ENCODE data around the gene RARG. TPM values are rescaled to one million over a fixed set of nuclear protein-coding genes. Genes with fewer than 3 reads are reported as not detected.
A peak's percentile ranks its signal among the peaks of the same experiment; 100 is the strongest.

RARG gene
- total and polyA plus RNA-seq, 2 of the 8 experiments (the other 6 are each of a cell fraction or from before 2014, with no cell fraction given), result 68.6 to 68.9 TPM

DNA sequence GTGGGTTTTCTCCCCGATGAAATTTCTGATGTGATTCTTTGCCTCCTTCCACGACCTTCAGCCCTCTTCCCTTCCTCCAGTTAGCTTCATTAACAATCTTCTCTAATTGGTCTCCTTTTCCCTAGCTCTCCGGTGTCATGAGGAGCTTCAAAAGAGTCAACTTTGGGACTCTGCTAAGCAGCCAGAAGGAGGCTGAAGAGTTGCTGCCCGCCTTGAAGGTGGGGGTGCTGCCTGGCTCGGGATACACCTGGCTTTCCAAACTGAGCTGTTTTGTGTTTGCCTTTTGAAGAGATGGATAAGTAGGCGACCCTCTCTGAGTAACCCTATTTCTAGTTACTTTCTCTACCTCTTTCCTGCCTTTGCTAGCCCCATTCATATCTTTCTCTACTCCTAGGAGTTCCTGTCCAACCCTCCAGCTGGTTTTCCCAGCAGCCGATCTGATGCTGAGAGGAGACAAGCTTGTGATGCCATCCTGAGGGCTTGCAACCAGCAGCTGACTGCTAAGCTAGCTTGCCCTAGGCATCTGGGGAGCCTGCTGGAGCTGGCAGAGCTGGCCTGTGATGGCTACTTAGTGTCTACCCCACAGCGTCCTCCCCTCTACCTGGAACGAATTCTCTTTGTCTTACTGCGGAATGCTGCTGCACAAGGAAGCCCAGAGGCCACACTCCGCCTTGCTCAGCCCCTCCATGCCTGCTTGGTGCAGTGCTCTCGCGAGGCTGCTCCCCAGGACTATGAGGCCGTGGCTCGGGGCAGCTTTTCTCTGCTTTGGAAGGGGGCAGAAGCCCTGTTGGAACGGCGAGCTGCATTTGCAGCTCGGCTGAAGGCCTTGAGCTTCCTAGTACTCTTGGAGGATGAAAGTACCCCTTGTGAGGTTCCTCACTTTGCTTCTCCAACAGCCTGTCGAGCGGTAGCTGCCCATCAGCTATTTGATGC lies 36.9 kb upstream of the RARG start:
- Histone ChIP-seq H3K27me3 (replicated peaks in 1 of 4; ENCODE audit: control insufficient read depth in 3 of 4, extremely low read depth in 1 of 4, insufficient read depth in 3 of 4, low read length in 3 of 4) (peaks cover 0 to 2% (median 0%) of the 10 kb centered on the region in 4 experiments; a peak in 1 of 7 replicates), H2BK120ac (replicated peaks; ENCODE audit: low read depth, low read length) (no peak overlapping the region), H3K79me2 (ENCODE audit: control insufficient read depth in 1 of 2, insufficient read depth in 2 of 2, low read length in 2 of 2) (peaks cover 0 to 17% of the 10 kb centered on the region in 2 experiments; a peak in 2 of 4 replicates), H2BK20ac (ENCODE audit: low read length) (no peak overlapping the region), H3K4ac (replicated peaks; ENCODE audit: insufficient read length, low read depth, low read length) (no peak overlapping the region), H4K91ac (replicated peaks; ENCODE audit: insufficient read length, low read length) (no peak overlapping the region), H4K20me1 (replicated peaks in 1 of 2; ENCODE audit: control insufficient read depth in 1 of 2, insufficient read depth in 2 of 2, low read length in 2 of 2) (peaks cover 3 to 4% of the 10 kb centered on the region in 2 experiments), H2BK12ac (ENCODE audit: low read depth, low read length) (no peak overlapping the region), H2AK5ac (ENCODE audit: low read depth, low read length) (no peak overlapping the region), H3K23ac (ENCODE audit: insufficient read length) (no peak overlapping the region), H3K23me2 (ENCODE audit: low read depth, low read length) (peaks cover 5% of the 10 kb centered on the region; the same call in 1 of the 2 replicates), H2AFZ (ENCODE audit: low read length) (no peak overlapping the region; the same call in 1 of the 2 replicates), H3K4me3 (ENCODE audit: extremely low read depth in 1 of 4, insufficient read depth in 2 of 4, low read depth in 3 of 4, low read length in 4 of 4) (peak overlapping the region; percentile 82 to 97 (median 90)), H3K36me3 (ENCODE audit: control insufficient read depth in 2 of 4, insufficient read depth in 4 of 4, low read length in 3 of 4) (peaks cover 6 to 18% (median 12%) of the 10 kb centered on the region in 4 experiments; a peak in 5 of 8 replicates), H3K9me3 (ENCODE audit: insufficient read depth in 2 of 2, low read depth in 1 of 2, low read length in 1 of 2) (no peaks in the 10 kb centered on the region), H3K4me2 (ENCODE audit: insufficient read depth in 1 of 2, low read depth in 2 of 2, low read length in 2 of 2) (peak overlapping the region; percentile 78 to 79), H2BK15ac (ENCODE audit: low read length) (no peak overlapping the region), H3K56ac (replicated peaks; ENCODE audit: insufficient read length, low read depth, low read length) (no peak overlapping the region), H4K8ac (ENCODE audit: extremely low read depth, insufficient read depth, low read length) (no peak overlapping the region), H3K27ac (ENCODE audit: low read depth, low read length) (no peak overlapping the region), H3K14ac (ENCODE audit: insufficient read length) (no peak overlapping the region), H2BK5ac (ENCODE audit: low read depth, low read length) (0 out of 2 replicates have a peak overlapping the region, but pooled peaks have one; percentile 76), H3K4me1 (replicated peaks in 1 of 4; ENCODE audit: control insufficient read depth in 3 of 4, insufficient read depth in 4 of 4, low read length in 3 of 4) (peaks cover 3 to 11% (median 5%) of the 10 kb centered on the region in 4 experiments; a peak in 5 of 7 replicates), H3K79me1 (ENCODE audit: low read depth, low read length) (peaks cover 16% of the 10 kb centered on the region), H4K5ac (ENCODE audit: insufficient read length, low read depth, low read length) (no peak overlapping the region), H3K9ac (replicated peaks in 1 of 4; ENCODE audit: extremely low read depth in 1 of 4, low read depth in 3 of 4, low read length in 3 of 4) (peak overlapping the region; percentile 67 to 77 (median 72); a peak in 5 of 7 replicates), H3K18ac (ENCODE audit: extremely low read depth, low read length) (no peak overlapping the region)
- no peak for FAIRE-seq
- DNase-seq (ENCODE audit: low read depth in 1 of 2, low spot score in 2 of 2), result no peak
- 75% methylated on average over 20 of the region's 20 CpGs; no CpG with 5 or more reads in 1 of the 2 experiments for WGBS, 2 experiments (ENCODE audit: extremely low coverage in 1 of 2, insufficient coverage in 1 of 2, insufficient read length in 1 of 2, insufficient replicate concordance in 2 of 2, low coverage in 1 of 2, low lambda C conversion rate in 2 of 2, missing lambda C conversion rate in 1 of 2)
- ChIA-PET POLR2A (ENCODE audit: partially characterized antibody) (interaction anchor here (0.6 to 9.3 kb wide), 18 partner anchors 9 to 191 kb away, joined by 3 to 113 read pairs (median 6); partner anchors contain the start of genes AAAS and PFDN5), CTCF (ENCODE audit: partially characterized antibody) (interaction anchor here (0.7 to 23.0 kb wide), 20 partner anchors 10 to 204 kb away, joined by 3 to 654 read pairs (median 8); partner anchors contain the start of genes AAAS, MYG1 and RARG)
- TF ChIP-seq FOSL1 (IDR thresholded peaks at IDR 0.05; ENCODE audit: insufficient read depth, low read depth, low read length) (no peak), CTBP2 (IDR thresholded peaks at IDR 0.05; ENCODE audit: borderline replicate concordance, insufficient read depth, insufficient read length, low read length) (no peak), SP4 (IDR thresholded peaks at IDR 0.05; ENCODE audit: low read length) (no peak), YY1 (IDR thresholded peaks at IDR 0.05; ENCODE audit: low read depth, low read length) (no peak), POLR2A (IDR thresholded peaks at IDR 0.05; ENCODE audit: control extremely low read depth in 1 of 2, low read depth in 2 of 2, low read length in 2 of 2) (no peak), TEAD4 (IDR thresholded peaks at IDR 0.05; ENCODE audit: low read depth, low read length) (no peak)
- TF ChIP-seq, protein P1, sequence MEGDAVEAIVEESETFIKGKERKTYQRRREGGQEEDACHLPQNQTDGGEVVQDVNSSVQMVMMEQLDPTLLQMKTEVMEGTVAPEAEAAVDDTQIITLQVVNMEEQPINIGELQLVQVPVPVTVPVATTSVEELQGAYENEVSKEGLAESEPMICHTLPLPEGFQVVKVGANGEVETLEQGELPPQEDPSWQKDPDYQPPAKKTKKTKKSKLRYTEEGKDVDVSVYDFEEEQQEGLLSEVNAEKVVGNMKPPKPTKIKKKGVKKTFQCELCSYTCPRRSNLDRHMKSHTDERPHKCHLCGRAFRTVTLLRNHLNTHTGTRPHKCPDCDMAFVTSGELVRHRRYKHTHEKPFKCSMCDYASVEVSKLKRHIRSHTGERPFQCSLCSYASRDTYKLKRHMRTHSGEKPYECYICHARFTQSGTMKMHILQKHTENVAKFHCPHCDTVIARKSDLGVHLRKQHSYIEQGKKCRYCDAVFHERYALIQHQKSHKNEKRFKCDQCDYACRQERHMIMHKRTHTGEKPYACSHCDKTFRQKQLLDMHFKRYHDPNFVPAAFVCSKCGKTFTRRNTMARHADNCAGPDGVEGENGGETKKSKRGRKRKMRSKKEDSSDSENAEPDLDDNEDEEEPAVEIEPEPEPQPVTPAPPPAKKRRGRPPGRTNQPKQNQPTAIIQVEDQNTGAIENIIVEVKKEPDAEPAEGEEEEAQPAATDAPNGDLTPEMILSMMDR (IDR thresholded peaks at IDR 0.05; ENCODE audit: control extremely low read depth in 1 of 3, insufficient read depth in 1 of 3, low read depth in 1 of 3, low read length in 3 of 3), result no peak
